ENCODE results near the gene LMCD1. TPM values are rescaled to one million over a fixed set of nuclear protein-coding genes. Genes with fewer than 3 reads are reported as not detected.

LMCD1 gene
- total and polyA plus RNA-seq, 2 experiments from 2014 or later = 21.8 to 35.3 TPM

GRCh38 chr3:8541486-8541885 lies 39.9 kb downstream of the LMCD1 start:
- Histone ChIP-seq H3F3A (replicated peaks; ENCODE audit: low read depth) (no peaks in the 10 kb centered on the region), H3K9me2 (ENCODE audit: insufficient read depth) (no peaks in the 10 kb centered on the region), H3K27me3 (ENCODE audit: insufficient read depth) (no peaks in the 10 kb centered on the region), H3K4me2 (no peak overlapping the region), H4K20me1 (replicated peaks; ENCODE audit: insufficient read depth) (no peaks in the 10 kb centered on the region), H3K36me3 (ENCODE audit: insufficient read depth) (peaks cover 8% of the 10 kb centered on the region), H2AFZ (no peak overlapping the region), H3K4me3 (no peak overlapping the region), H3K4me1 (ENCODE audit: insufficient read depth) (peaks cover 1% of the 10 kb centered on the region; the same call in 1 of the 2 replicates), H3K27ac (ENCODE audit: low read depth) (no peak overlapping the region), H3K79me2 (replicated peaks; ENCODE audit: insufficient read depth) (no peaks in the 10 kb centered on the region)
- no peak overlapping the region for H3K27ac Mint-ChIP-seq
- H3K4me1 Mint-ChIP-seq = peaks cover 8% of the 10 kb centered on the region
- peaks cover 3% of the 10 kb centered on the region for H3K27me3 Mint-ChIP-seq (ENCODE audit: insufficient read depth, low read depth, poor library complexity)
- H3K9me3 Mint-ChIP-seq = 0 out of 3 replicates have a peak, but pooled peaks cover 4% of the 10 kb centered on the region
- no peak for TF ChIP-seq REST (IDR thresholded peaks at IDR 0.05; ENCODE audit: unreplicated experiment)
- TF ChIP-seq ZNF331 (CRISPR knock-in tag; IDR thresholded peaks at IDR 0.05; ENCODE audit: low read depth) = no peak
- no peak for TF ChIP-seq EZH2phosphoT487 (IDR thresholded peaks at IDR 0.05; ENCODE audit: unreplicated experiment)
- TF ChIP-seq CREB1 (CRISPR knock-in tag; IDR thresholded peaks at IDR 0.05; ENCODE audit: low read depth) = no peak
- TF ChIP-seq ZNF114 (CRISPR knock-in tag; IDR thresholded peaks at IDR 0.05) = no peak
- TF ChIP-seq ZNF462 (CRISPR knock-in tag; IDR thresholded peaks at IDR 0.05) = no peak
- TF ChIP-seq NANOG (IDR thresholded peaks at IDR 0.05; ENCODE audit: borderline replicate concordance) = no peak
- TF ChIP-seq JUNB (IDR thresholded peaks at IDR 0.05; ENCODE audit: unreplicated experiment) = no peak
- no peak for TF ChIP-seq CTCF (conservative IDR thresholded peaks at IDR 0.05; ENCODE audit: low read depth in 2 of 2)
- no peak overlapping the region for H3K4me3 Mint-ChIP-seq
- ATAC-seq (no peak), DNase-seq (ENCODE audit: low spot score) (no peak)
- H3K36me3 Mint-ChIP-seq (ENCODE audit: low read depth) = peaks cover 24% of the 10 kb centered on the region; the same call in 2 of the 3 replicates

Data from GM23338 (cell line).